ENCODE data around the gene ZNF500.

- peak in 1 of 3 donors; percentile 25 for TF ChIP-seq POLR2AphosphoS5 (IDR thresholded peaks at IDR 0.05)
- no peak for TF ChIP-seq CTCF (IDR thresholded peaks at IDR 0.05)
- TF ChIP-seq POLR2A (IDR thresholded peaks at IDR 0.05): no peak
- no peak for TF ChIP-seq EP300 (IDR thresholded peaks at IDR 0.05)
Measured at GRCh38 chr16:4734730-4735535, 32.0 kb downstream of the ZNF500 start.

All from stomach (tissue), 4 donors.